Measurements from ENCODE around the gene PAF1. TPM values are rescaled to one million over a fixed set of nuclear protein-coding genes. Genes with fewer than 3 reads are reported as not detected.

PAF1 gene
- 34.5 TPM for total RNA-seq
- long read RNA-seq, transcript PAF1-201 (14 exons, 2,066 nt), result major isoform, 31 of 38 reads
- long read RNA-seq, partial matches to known transcripts, result 1 of 38 reads
- long read RNA-seq, other reads (novel, unspliced or antisense), result 6 of 38 reads

DNA sequence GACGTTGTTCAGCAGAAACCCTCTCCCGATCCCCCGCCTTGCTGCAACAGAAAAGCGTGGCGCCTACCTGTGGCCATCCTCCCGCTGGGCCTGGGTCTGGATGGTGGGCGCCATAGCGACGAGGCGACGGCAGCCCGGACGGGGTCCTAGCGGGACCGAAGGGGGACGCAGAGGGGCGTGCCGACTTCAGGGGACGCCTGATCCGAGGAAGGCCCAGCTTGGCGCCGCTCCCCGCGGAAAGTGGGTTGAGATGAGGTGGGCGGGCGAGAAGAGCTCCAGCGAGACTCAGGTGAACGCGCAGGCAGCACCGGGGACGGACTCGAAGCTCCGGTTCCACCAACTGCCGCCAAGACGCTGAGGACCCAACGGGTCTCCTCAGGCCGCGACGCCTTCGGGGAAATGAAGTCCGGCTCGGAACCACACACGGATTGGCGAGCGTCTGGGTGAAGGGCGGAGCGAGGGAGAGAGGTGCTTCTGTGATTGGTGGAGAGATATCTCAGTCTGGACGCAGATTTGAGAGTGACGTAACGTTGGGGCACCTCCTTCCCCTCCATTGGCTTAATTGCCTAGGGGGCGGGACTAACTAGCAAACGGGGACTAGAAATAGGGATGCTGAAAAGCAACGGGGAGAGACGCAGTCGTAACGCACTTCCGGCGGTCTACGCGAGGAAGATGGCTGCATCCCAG, at the start of gene PAF1, which contains the start of gene MED29:
Gene PAF1 (minus strand): TSS at position 356 of the 687 bp plus-strand sequence. CDS start 242 bp downstream, at position 114.
Gene MED29 (plus strand): TSS at position 628 of the 687 bp plus-strand sequence. CDS start 45 bp downstream, at position 673.
- intact Hi-C loops (cut with DNase I), result loop anchor here (1.0 to 5.0 kb wide), 3 partner anchors 41 to 54 kb away; partner anchors contain the start of genes SAMD4B and SUPT5H
- ATAC-seq, result peak; percentile 97
- DNase-seq (ENCODE audit: missing footprints), result peak; percentile 97

DNA sequence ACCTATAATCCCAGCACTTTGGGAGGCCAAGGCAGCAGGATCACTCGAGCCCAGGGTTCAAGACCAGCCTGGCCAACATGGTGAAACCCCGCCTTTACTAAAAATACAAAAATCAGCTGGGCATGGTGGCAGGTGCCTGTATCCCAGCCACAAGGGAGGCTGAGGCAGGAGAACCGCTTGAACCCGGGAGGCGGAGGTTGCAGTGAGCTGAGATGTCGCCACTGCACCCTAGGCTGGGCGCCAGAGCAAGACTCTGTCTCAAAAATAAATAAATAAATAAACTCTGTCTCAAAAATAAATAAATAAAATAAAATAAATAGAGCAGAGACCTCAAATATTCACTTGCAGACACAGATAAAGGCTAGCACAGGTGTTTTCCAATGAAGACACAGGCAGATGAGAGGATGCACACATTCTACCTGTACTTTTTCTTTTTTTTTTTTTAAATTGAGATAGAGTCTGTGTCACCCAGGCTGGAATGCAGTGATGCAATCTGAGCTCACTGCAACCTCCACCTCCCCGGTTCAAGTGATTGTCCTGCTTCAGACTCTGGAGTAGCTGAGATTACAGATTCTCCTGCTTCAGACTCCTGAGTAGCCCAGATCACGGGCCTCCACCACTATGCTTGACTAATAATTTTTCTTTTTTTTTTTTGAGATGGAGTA, 47.5 kb upstream of the PAF1 start:
- ATAC-seq, result no peak
- no peak for DNase-seq (ENCODE audit: missing footprints)
- intact Hi-C loops (cut with DNase I), result no loop called here

DNA sequence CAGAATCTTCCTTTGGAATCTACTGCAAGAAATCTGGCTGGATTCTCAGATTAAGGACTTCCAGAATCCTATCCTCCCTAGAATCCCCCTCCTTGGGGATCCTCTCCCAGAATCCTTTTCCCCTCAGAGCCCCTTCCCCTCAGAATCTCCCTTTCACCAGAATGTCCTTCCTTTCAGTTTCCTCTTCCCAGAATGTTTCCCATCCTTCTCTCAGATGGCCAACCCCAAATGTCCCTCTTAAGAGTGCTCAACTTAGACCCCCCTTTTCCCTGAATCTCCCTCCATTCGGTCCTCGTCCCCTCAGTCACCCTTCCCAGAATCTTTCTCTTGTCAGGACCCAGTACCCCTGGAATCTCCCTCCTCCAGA, 45.4 kb upstream of the PAF1 start:
- ATAC-seq (no peak), DNase-seq (ENCODE audit: missing footprints) (no peak)
- intact Hi-C loops (cut with DNase I), result loop anchor here (1.0 kb wide), 1 partner anchor 9 kb away; the partner anchor contains the start of gene SUPT5H

DNA sequence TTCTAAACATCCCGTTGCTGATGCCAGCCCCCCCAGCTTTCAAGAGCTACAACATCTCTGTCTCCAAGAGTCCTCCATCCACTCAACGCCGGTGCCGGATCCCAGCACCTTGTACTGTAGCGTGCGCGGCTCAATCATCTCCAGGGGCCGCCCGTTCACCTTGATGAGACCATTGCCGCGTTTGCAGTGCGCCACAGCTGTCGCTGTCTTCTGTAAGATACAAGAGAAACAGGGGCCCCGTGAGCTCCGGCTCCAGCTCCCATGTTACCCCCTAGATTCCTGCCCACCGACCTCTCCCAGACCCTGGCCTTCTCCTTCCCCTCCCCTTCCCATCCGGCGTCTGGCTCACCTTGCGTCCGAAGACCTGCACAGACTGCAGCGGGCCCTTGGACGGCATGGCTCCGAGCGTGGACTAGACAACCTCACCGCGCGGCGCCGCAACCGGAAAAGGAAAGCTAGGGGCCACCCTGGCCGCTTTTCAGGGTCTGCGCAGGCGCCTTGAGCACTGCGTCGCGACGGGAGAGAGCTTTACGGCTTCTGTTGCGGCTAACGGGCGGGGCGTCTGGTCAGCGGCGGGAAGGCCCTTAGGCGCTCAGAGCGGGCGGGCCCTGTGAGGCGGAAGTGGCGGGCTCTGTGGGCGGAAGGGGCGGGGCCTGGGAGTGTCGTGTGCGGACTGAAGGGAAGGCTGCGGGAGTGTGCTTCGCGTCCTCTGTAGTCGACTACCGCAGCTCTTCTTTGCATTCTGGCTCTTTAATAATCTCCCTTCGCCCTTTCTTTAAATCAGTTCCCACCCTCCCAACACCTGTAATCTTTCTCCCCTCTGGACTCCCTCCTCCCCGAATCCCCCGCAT, 44.8 kb upstream of the PAF1 start, which contains the start of gene RPS16:
Gene RPS16 (minus strand): TSS at position 451 of the 851 bp plus-strand sequence. CDS start 54 bp downstream, at position 397.
- ATAC-seq (peak; percentile 99), DNase-seq (ENCODE audit: missing footprints) (peak; percentile 99)
- intact Hi-C loops (cut with DNase I), result loop anchor here (1.0 to 2.0 kb wide), 2 partner anchors 10 to 23 kb away; partner anchors contain the start of genes PLEKHG2 and SUPT5H

DNA sequence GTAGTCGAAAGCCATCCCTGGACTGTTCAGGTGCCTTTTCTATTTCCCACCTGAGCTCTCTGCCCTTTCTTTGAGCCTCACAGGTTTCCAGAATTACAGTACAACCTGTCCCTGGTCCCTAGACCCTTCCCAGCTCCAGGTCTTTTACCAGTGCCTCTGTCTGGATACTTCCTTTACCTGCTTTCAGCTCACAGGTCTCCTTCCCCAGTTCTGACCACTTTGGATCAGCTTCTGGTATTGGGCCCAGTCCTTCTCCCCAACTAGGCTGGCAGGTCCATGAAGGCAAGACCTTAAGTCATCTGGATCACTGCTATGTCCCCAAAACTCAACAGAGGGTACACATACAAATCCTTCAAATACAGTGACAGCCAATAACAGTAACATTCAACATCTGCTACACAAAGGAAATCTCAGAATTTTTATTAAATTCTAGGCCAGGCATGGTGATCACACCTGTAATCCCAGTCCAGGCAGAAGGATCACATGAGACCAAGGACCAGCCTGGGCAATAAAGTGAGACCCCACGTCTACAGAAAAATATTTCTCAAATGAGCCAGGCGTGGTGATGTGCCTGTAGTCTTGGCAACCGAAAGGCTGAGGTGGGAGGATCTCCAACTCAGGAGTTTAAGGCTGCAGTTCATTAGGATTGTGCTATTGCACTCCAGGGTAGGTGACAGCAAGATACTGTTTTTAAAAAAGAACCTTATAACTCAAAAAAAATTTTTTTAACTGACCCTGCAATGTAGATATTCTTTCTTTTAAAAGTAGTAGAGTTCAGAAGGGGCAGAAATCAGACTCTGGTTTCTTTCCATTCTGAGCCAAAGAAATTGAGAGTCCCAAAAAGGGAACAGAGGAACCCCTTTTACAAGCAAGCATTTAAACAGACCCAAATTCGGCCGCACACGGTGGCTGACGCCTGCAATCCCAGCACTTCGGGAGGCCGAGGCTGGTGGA, 43.5 kb upstream of the PAF1 start:
- ATAC-seq, result no peak
- DNase-seq (ENCODE audit: missing footprints), result no peak
- intact Hi-C loops (cut with DNase I), result loop anchor here (2.0 to 5.0 kb wide), 2 partner anchors 22 to 42 kb away; partner anchors contain the start of genes MED29, PAF1 and PLEKHG2

DNA sequence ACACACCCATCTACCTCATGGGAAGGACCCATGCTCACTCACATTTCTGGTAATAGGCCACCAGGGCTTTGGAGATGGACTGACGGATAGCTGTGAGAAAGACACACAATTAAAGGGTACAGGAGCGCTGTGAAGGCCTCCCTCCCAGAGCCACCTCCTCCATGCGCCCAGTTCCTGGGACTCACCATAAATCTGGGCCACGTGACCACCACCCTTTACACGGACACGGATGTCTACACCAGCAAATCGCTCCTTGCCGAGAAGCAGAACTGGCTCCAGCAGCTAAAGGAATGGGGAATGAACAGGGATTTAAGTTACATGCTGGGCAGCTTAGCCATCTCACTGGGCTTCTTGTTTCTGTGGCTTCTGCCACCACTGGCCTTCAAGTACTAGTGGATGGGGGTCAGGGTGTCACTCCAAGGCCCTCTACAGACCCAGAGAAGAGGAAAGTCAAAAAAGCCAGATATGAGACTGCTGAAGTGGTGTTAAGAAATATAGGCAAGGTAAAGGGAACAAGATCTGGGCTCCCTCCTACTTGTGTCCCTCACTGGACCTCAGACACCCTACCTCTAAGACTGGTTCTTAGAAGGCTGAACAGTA, 42.7 kb upstream of the PAF1 start:
- ATAC-seq (no peak), DNase-seq (ENCODE audit: missing footprints) (no peak)
- intact Hi-C loops (cut with DNase I), result loop anchor here (2.0 to 5.0 kb wide), 2 partner anchors 21 to 41 kb away; partner anchors contain the start of genes MED29, PAF1 and PLEKHG2

DNA sequence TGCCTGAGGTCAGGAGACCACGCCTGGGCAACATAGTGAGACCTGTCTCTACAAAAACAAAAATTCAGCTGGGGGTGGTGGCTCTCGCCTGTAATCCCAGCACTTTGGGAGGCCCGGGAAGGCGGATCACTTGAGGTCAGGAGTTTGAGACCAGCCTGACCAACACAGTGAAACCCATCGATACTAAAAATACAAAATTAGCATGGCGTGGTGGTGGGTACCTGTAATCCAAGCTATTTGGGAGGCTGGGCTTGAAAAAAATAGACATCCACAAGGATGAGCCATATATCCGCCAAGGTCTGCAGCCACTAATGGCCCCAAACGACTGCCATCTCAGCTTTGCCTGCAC, 41.7 kb upstream of the PAF1 start:
- DNase-seq (ENCODE audit: missing footprints) (no peak), ATAC-seq (no peak)
- intact Hi-C loops (cut with DNase I), result loop anchor here (5.0 kb wide), 1 partner anchor 40 kb away; the partner anchor contains the start of genes MED29 and PAF1

DNA sequence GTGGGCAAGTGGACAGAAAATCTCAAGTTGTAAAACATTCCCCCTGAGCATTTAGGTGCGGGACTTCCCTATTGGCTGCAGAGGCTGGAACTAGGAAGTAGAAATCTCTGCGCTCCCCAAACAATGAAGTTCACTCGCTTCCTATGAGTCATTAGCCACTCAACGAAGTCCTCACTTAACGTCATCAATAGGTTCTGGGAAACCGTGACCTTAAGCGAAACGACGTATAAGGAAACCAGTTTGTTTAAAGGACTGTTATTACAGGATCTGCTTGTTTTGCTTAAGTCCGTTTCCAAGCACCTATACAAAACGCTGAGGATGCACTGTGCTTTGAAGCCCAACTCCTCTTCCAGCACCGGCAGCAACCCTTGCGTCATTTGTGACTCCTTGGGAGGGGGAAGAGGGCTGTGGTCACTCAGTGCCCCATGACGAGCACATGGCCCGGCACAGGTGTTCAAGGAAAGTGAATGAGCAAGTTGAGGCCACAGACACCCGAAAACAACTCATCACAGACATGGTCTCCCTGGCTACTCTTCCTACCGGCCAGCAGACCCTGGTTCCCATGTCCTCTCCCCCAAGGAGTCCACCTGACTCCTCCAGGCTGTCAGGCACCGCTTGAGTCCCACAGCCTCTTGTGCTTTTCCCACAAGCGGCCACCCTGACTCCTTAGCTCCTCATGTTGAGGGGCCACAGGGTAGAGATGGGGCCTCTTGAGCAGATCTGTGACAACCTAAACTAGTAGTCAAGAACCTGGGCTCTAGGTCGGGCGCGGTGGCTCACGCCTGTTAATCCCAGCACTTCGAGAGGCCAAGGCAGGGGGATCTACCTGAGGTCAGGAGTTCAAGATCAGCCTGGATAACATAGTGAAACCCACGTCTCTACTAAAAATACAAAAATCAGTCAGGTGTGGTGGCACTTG, 40.0 kb upstream of the PAF1 start:
- intact Hi-C loops (cut with DNase I), result loop anchor here (5.0 kb wide), 1 partner anchor 39 kb away; the partner anchor contains the start of genes MED29 and PAF1
- ATAC-seq (no peak), DNase-seq (ENCODE audit: missing footprints) (no peak)

DNA sequence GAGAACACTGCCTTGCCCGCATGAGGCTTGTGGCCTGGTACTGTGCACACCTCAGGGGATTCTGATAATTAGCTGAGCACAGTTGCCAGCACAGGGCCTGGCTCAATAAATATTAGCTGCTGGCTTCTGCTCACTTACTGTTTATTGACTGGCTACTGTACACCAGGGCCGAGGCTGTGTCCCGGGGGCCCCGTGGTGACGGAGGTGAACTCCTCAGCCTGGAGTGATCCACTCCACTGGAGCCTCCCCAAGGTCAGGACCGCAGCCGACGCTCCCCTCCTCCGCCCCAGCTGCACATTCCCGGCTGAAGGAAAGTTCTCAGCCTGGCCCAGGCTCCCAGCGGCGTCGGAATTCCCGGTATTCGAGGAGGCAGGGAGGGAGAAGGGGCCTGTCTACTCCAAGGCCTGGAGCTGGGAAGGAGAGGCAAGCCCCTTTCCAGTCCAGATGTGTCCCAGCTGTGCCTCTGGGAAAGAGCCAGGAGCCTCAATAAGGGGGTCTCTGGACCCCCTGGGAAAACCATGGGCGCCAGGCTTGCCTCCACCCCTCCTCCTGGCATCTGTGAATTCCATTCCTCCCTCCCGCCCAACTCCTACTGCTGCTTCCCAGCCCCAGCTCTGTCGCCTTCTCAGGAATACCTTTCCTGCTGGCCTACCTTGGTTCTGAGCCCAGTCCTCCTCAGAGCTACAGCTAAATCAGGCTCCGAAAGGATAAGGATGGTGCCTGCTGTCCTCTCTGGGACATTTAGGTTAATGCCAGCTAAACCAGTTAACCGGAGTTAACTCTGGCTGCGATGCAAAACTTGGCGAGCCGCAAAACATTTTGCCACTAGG, 37.6 kb upstream of the PAF1 start:
- DNase-seq (ENCODE audit: missing footprints), result peak; percentile 78
- ATAC-seq, result peak; percentile 89
- intact Hi-C loops (cut with DNase I), result no loop called here

DNA sequence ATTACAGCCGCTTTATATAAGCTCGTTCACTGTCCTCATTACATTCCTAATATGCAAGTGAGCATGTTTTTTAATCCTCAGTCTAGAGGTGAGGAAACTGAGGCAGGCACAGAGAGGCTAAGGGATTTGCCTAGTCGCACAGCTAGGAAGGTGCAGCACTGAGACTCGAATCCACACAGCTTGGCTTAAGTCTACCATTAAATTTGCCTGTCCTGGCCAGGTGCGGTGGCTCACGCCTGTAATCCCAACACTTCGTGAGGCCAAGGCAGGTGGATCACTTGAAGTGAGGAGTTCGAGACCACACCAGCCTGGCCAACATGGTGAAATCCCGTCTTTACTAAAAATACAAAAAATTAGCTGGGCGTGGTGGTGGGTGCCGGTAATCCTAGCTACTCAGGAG, 36.8 kb upstream of the PAF1 start:
- DNase-seq (ENCODE audit: missing footprints) (no peak), ATAC-seq (no peak)
- intact Hi-C loops (cut with DNase I), result no loop called here

DNA sequence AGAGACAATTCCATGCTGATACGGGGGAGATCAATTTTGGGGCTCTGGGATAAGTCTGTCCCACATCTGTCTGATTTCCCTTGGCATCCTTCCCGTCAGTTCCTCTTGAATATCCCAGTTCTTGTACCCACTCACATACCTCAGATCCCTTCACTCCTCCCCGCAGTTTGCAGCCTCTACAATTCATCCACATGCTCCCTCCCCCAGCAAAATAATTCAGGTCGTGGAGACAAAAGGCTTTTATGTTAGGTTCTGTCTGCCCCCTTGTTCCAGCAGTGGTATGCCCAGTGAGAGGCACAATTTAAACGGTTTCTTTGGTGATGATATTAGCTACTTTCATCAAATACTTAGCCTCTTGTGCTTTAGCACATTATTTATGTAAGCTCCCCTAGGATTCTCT, 35.3 kb upstream of the PAF1 start:
- DNase-seq (ENCODE audit: missing footprints) (no peak), ATAC-seq (no peak)
- intact Hi-C loops (cut with DNase I), result no loop called here

DNA sequence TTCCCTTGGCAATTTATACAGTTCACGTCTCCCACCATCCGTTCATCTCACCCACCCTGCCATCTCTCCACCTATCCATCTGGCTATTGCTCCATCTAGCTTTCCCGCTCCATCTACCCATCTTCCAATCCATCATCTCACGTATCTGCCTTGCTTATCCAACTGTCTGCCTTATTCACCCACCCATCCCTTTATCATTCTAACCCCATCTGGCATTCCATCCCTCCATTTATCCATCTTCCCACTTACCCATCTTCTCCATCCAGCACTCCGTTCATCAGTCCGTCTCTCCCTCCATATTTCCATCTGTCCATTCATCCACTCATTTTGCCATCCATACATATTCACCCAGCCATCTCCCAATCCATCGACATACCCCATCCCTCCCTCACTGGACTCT, 34.8 kb upstream of the PAF1 start:
- DNase-seq (ENCODE audit: missing footprints) (no peak), ATAC-seq (no peak)
- intact Hi-C loops (cut with DNase I), result no loop called here

DNA sequence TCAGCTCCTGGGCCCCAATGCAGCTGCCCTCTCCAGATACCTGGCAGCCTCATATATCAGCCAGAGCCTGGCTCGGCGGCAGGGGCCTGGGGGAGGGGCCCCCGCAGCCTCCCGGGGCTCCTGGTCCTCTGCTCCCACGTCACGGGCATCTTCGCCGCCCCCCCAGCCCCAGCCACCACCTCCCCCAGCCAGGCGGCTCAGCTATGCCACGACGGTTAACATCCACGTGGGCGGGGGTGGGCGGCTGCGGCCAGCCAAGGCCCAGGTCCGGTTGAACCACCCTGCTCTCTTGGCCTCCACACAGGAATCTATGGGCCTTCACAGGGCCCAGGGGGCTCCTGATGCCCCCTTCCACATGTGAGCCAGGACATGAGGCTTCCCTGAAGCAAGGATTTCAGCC, 34.0 kb upstream of the PAF1 start:
- DNase-seq (ENCODE audit: missing footprints) (no peak), ATAC-seq (no peak)
- intact Hi-C loops (cut with DNase I), result no loop called here

DNA sequence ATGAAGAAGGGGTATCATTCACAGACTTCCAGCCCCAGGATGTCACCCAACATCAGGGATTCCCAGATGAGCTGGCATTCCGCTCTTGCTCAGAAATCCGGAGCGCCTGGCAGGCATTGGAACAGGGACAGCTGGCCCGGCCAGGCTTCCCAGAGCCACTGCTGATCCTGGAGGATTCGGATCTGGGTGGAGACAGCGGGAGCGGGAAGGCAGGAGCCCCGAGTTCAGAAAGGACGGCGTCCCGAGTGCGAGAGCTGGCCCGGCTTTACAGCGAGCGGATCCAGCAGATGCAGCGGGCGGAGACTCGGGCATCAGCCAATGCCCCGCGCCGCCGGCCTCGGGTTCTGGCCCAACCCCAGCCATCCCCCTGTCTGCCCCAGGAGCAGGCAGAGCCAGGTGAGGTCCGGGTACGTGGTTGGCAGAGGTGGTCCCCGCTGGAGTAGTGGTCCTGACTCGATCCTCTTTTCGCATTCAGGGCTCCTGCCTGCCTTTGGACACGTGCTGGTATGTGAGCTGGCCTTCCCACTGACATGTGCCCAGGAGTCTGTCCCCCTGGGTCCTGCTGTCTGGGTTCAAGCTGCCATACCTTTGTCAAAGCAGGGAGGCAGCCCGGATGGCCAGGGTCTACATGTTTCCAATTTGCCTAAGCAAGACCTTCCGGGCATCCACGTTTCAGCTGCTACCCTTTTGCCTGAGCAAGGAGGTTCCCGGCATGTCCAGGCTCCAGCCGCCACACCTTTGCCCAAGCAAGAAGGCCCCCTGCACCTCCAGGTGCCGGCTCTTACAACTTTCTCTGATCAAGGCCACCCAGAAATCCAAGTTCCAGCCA, 32.6 kb upstream of the PAF1 start:
- DNase-seq (ENCODE audit: missing footprints) (no peak), ATAC-seq (no peak)
- intact Hi-C loops (cut with DNase I), result no loop called here

DNA sequence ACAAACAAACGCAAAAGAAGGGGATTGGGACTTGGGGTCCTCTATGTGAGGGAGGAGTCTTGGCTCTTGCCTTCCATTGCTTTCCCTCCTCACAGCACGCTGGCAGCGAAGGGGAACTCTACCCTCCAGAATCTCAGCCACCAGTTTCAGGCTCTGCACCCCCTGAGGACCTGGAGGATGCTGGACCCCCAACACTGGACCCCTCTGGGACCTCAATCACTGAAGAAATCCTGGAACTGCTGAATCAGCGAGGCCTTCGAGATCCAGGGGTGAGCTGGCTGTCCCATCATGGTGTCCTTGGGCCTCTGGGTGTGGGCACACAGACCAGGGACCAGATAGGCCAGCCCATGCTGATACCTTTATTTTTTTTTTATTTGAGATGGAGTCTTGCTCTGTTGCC, 31.1 kb upstream of the PAF1 start:
- intact Hi-C loops (cut with DNase I), result no loop called here
- no peak for ATAC-seq
- no peak for DNase-seq (ENCODE audit: missing footprints)
